T-helper 9 cell (primary cell): Measurements from ENCODE around the gene CDCP2.

Source experiments
- DNase-seq: peaks from one replicate; pipeline ENCODE4 v3.0.0-alpha.2; 2020
- total RNA-seq, 2 donors: gene quantifications; one replicate each; lab custom pipeline; 2026; lab: John Stamatoyannopoulos, UW

Gene CDCP2
- 0 reads per million in 2 donors for total RNA-seq

GRCh38 chr1:54152696-54153095 is at the start of gene CDCP2:
Gene CDCP2, minus strand, starts transcription at chr1:54153000. Its CDS starts 78 bp downstream, at chr1:54152922.
- no peak for DNase-seq

GRCh38 chr1:54200519-54200997 is 47.8 kb upstream of the CDCP2 start:
- no peak for DNase-seq

GRCh38 chr1:54199765-54200518 is 47.1 kb upstream of the CDCP2 start, which contains the start of the genes CYB5RL and MRPL37:
Gene CYB5RL, minus strand, starts transcription at chr1:54200030. Its CDS starts 4,414 bp downstream, at chr1:54195616.
Gene MRPL37, plus strand, starts transcription at chr1:54200167. Its CDS starts 77 bp downstream, at chr1:54200244.
- peak; percentile 80 for DNase-seq

- no peak for DNase-seq
Observed at GRCh38 chr1:54199151-54199764, 46.5 kb upstream of the CDCP2 start.

- no peak for DNase-seq
Observed at GRCh38 chr1:54193453-54193852, 40.7 kb upstream of the CDCP2 start.

- no peak for DNase-seq
Observed at GRCh38 chr1:54191525-54191924, 38.7 kb upstream of the CDCP2 start.

GRCh38 chr1:54190526-54190925 is 37.7 kb upstream of the CDCP2 start:
- no peak for DNase-seq

GRCh38 chr1:54188291-54188690 is 35.5 kb upstream of the CDCP2 start:
- DNase-seq = no peak

GRCh38 chr1:54186056-54186455 is 33.3 kb upstream of the CDCP2 start:
- DNase-seq = no peak

- no peak for DNase-seq
Observed at GRCh38 chr1:54180701-54181360, 28.0 kb upstream of the CDCP2 start.

- DNase-seq = no peak
Observed at GRCh38 chr1:54178296-54179070, 25.7 kb upstream of the CDCP2 start.

- DNase-seq = no peak
Observed at GRCh38 chr1:54177726-54178125, 24.9 kb upstream of the CDCP2 start.

- no peak for DNase-seq
Observed at GRCh38 chr1:54176621-54177327, 24.0 kb upstream of the CDCP2 start.

GRCh38 chr1:54174106-54174505 is 21.3 kb upstream of the CDCP2 start:
- no peak for DNase-seq

GRCh38 chr1:54173681-54174080 is 20.9 kb upstream of the CDCP2 start:
- no peak for DNase-seq

GRCh38 chr1:54172614-54173599 is 20.1 kb upstream of the CDCP2 start:
- no peak for DNase-seq

GRCh38 chr1:54171606-54172005 is 18.8 kb upstream of the CDCP2 start:
- no peak for DNase-seq

- DNase-seq = no peak
Observed at GRCh38 chr1:54171016-54171415, 18.2 kb upstream of the CDCP2 start.

GRCh38 chr1:54169068-54169467 is 16.3 kb upstream of the CDCP2 start:
- DNase-seq = no peak

- no peak for DNase-seq
Observed at GRCh38 chr1:54168206-54168965, 15.6 kb upstream of the CDCP2 start.
